H1 (cell line): Measurements from ENCODE around the gene ARL8A. TPM values are rescaled to one million over a fixed set of nuclear protein-coding genes. Genes with fewer than 3 reads are reported as not detected.

Source experiments
- CBX5 ChIP-seq: fragments of 300-800, 300-1000 bp; sonication (generic); IDR thresholded peaks from 2 replicates; pipeline ENCODE4 v1.7.1; 2016; ENCODE audit warnings: antibody characterized with exemption, low read length, low read depth
- EP300 ChIP-seq, 2 experiments: IDR thresholded peaks; 1 replicate in 1 of 2; 2 replicates in 1 of 2; pipeline ENCODE4 v1.6.1; 2011 to 2012; ENCODE audit warnings: low read depth in 2 of 2, low read length in 2 of 2, mild to moderate bottlenecking in 2 of 2, borderline replicate concordance in 1 of 2, inconsistent platforms in 1 of 2, moderate library complexity in 1 of 2
- HDAC2 ChIP-seq, 2 experiments: fragments of 300-600 bp in 1 of 2; sonication (generic) in 1 of 2; IDR thresholded peaks; 2 replicates each; pipeline ENCODE4 v1.6.1; 2011 to 2012; ENCODE audit warnings: low read depth in 2 of 2, low read length in 2 of 2, mild to moderate bottlenecking in 2 of 2, moderate library complexity in 2 of 2, borderline replicate concordance in 1 of 2, inconsistent platforms in 1 of 2
- KDM1A ChIP-seq: fragments of 200-600, 300-600 bp; sonication (generic); IDR thresholded peaks from 2 replicates; pipeline ENCODE4 v1.7.1; 2016; ENCODE audit warnings: mild to moderate bottlenecking, low read length, borderline replicate concordance
- PHF8 ChIP-seq: fragments of 200-600 bp; sonication (generic); conservative IDR thresholded peaks from 2 replicates; pipeline ENCODE4 v1.7.1; 2012; ENCODE audit warnings: low read depth, mild to moderate bottlenecking, inconsistent platforms, low read length, moderate library complexity
- SIX5 ChIP-seq: IDR thresholded peaks from 2 replicates; pipeline ENCODE4 v1.6.1; 2011; ENCODE audit warnings: mild to moderate bottlenecking, low read depth, low read length
- TBP ChIP-seq: IDR thresholded peaks from 2 replicates; pipeline ENCODE4 v1.6.1; 2011; ENCODE audit warnings: low read depth, low read length, improper control_type of control experiment
- TCF12 ChIP-seq: IDR thresholded peaks from 2 replicates; pipeline ENCODE4 v1.6.1; 2011; ENCODE audit warnings: low read depth, mild to moderate bottlenecking, low read length
- polyA plus RNA-seq, 7 experiments: library from polyadenylated mRNA; depleted of rRNA in 3 of 7; stranded (reverse) in 5 of 7; unstranded in 2 of 7; fragments of >200 nt in 5 of 7; fragments of 200-250 nt in 2 of 7; gene quantifications; 1 replicate in 5 of 7; 2 replicates in 1 of 7; 4 replicates in 1 of 7; pipeline versions ENCODE4 v1.2.1 to v1.2.3, GENCODE V29; 2011 to 2013; ENCODE audit warnings: missing spikeins in 2 of 7, mixed read lengths in 2 of 7
- total RNA-seq: library from RNA; stranded (reverse); fragmentation: NEBNext Ultra II Directional; extraction: Animal tissue kit (Norgen Biotek cat#: 25700); gene quantifications from 2 replicates; pipeline ENCODE4 v1.2.1, GENCODE V29; 2021

The ARL8A gene
- total and polyA plus RNA-seq, 2 of the 8 experiments (the other 6 are each of a cell fraction or from before 2014, with no cell fraction given): 40.3 to 58.7 TPM

DNA sequence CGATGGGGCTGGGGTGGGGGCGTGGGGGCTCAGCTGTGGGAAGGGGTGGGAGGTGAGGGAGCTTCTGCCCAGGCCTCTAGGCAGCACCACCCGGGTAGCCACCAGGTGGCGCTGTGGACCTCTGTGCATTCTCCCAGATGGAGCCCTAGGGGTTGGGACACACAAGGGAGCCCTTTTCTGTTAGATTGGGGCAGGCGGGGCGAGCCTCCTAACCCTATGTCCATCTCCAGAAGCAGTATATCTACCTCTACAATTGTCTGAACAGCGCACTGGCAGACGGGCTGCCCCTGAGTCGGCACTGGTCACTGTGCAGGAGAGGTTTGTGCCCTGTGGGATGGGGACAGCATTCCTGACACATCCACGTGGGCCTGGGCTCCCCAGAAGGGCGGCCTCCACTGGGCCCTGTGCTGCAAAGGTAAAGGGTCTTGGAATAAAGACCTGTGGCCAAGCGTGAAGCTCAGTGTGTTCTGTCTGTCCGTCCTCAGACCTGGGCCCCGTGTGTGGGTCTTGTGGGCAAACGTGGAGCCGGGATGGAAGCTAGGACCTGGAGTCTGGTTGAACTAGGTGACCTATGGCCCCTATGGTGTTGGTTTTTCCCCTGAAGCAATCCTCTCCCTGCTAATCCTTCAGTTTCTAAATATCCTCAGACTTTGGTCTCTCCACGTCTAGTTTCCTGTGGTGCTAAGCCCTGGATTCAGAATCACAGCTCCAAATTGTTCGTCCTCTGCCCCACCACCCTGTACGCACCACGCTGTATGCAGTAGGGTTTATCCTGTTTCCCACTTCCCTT is 44.7 kb upstream of the ARL8A start (continued):
- no peak for TF ChIP-seq TBP
- no peak for TF ChIP-seq TCF12
- no peak for TF ChIP-seq EP300 (IDR thresholded peaks at IDR 0.05; ENCODE audit: borderline replicate concordance in 1 of 2, low read depth in 2 of 2, low read length in 2 of 2)
- no peak for TF ChIP-seq HDAC2 (IDR thresholded peaks at IDR 0.05; ENCODE audit: borderline replicate concordance in 1 of 2, low read depth in 2 of 2, low read length in 2 of 2)
- TF ChIP-seq PHF8: no peak
- no peak for TF ChIP-seq SIX5
- TF ChIP-seq CBX5: no peak
- TF ChIP-seq KDM1A: no peak
